Lower leg skin (tissue), 3 donors: ENCODE results near the gene ZBTB7C.

Experiments used
- POLR2A ChIP-seq, 2 donors: fragments of 450-650 bp; IDR thresholded peaks; one replicate each; pipeline ENCODE4 v1.6.1; 2016 to 2017; ENCODE audit warnings: antibody characterized with exemption in 2 of 2, mild to moderate bottlenecking in 1 of 2, moderate library complexity in 1 of 2
- TF ChIP-seq, protein P1 (sequence below), 3 donors: fragments of 450-650 bp; IDR thresholded peaks; one replicate each; pipeline ENCODE4 v1.5.1; 2016; ENCODE audit warnings: antibody characterized with exemption in 3 of 3, mild to moderate bottlenecking in 3 of 3, moderate library complexity in 2 of 3

DNA sequence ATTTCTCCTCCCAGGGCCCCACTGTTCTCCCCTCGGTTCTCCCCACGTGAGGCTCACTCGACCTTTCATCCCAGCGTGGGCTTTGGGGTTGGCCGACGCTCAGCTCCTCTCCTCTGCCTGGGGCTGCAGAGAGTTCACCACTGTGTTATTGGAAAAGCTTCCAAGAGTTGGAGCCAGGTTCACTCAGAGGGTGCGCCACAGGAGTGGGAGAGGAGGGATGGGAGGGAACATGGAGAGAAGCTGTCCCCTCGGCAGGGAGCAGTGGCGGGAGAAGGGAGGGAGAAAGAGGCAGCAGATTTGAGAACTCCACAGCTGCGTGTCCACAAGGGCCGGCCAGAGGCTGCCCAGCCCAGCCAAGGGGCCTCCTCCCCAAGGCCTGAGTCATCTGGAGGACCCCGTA lies 281.6 kb downstream of the ZBTB7C start:
- TF ChIP-seq, protein P1, sequence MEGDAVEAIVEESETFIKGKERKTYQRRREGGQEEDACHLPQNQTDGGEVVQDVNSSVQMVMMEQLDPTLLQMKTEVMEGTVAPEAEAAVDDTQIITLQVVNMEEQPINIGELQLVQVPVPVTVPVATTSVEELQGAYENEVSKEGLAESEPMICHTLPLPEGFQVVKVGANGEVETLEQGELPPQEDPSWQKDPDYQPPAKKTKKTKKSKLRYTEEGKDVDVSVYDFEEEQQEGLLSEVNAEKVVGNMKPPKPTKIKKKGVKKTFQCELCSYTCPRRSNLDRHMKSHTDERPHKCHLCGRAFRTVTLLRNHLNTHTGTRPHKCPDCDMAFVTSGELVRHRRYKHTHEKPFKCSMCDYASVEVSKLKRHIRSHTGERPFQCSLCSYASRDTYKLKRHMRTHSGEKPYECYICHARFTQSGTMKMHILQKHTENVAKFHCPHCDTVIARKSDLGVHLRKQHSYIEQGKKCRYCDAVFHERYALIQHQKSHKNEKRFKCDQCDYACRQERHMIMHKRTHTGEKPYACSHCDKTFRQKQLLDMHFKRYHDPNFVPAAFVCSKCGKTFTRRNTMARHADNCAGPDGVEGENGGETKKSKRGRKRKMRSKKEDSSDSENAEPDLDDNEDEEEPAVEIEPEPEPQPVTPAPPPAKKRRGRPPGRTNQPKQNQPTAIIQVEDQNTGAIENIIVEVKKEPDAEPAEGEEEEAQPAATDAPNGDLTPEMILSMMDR (IDR thresholded peaks at IDR 0.05), result no peak
- TF ChIP-seq POLR2A (IDR thresholded peaks at IDR 0.05), result no peak
